GM21717 (cell line): Measurements from ENCODE around the gene OR8B3.

Source experiments
- ATAC-seq: cut with Tn5 transposase; IDR thresholded peaks from one replicate; pipeline ENCODE4 v1.9.1; 2021; ENCODE audit warnings: mild to moderate bottlenecking, moderate library complexity; ENCODE audit not compliant: unreplicated experiment

OR8B3 gene

DNA sequence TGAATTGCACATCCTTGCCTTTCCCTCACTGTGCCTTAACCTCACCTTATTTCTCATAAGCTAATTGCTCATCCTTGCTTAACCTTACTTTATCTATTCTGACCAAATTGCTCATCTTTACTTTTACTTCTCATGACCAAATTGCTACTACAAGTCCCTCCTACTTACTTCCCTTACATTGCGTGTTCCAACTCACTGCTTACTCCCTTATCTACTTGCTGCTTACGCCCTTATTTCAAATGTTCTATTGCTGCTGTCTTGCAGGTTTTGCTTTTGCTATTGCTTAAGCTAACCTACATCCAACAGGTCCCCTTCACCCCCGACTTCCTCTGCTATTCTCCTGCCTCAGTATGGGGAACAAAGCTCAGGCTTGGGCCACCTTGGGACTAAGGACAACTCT is 22.5 kb downstream of the OR8B3 start:
- no peak for ATAC-seq

DNA sequence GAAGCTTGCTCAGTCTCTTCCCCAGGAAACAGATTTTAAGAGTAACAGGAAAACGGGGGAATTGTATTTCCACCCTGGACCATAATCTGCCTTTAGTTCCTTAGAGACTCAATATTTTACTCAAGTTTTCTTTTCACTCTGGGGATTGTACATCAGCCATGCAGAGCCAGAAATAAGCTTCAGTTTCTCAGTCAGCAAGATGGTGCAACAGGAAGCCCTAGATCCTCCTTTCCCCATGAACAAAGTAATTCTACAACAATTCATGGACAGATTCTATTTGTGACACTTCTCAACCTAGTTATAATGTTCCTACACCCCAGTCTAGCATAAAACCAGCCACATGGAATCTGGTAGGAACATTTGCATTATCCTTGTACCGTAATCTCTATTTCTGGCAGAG is 39.3 kb downstream of the OR8B3 start:
- no peak for ATAC-seq

DNA sequence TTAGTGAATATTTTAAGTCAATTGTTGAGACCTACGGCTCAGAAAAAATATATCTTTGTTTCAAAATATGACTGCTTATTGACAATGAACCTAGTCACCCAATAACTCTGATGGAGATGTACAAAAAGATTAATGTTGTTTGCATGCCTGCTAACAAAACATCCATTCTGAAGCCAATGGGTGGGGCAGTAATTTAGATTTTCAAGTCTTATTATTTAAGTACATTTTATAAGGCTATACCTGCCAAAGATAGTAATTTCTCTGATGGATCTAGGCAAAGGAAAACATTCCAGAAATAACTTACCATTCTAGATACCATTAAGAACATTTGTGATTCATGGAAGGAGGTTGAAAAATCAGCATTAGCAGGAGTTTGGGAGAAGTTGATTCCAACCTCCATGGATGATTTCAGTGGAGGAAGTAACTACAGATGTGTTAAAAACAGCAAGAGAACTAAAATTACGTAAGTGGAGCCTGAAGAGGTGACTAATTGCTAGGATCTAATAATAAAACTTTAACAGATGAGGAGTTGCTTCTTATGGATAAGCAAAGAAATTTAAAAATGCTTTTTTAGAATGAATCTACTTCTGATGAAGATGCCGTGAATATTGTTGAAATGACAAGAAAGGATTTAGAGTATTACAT is 52.4 kb downstream of the OR8B3 start:
- no peak for ATAC-seq
